DMS79 (cell line): ENCODE measurements around the gene ACTR8.
A peak's percentile ranks its signal among the peaks of the same experiment; 100 is the strongest.
"Not testable (repeated sequence)": the region's sequence is repeated elsewhere in the genome, so short reads cannot be mapped to it uniquely, and the experiment has no call there.

Source experiments
- DNase-seq: peaks from one replicate; lab custom pipeline; 2025; lab: John Stamatoyannopoulos, UW

ACTR8 gene

GRCh38 chr3:53881691-53882593, at the start of gene ACTR8:
ACTR8 (minus strand) TSS chr3:53882152; CDS start chr3:53882101, 51 bp downstream.
- peak; percentile 40 for DNase-seq

DNA sequence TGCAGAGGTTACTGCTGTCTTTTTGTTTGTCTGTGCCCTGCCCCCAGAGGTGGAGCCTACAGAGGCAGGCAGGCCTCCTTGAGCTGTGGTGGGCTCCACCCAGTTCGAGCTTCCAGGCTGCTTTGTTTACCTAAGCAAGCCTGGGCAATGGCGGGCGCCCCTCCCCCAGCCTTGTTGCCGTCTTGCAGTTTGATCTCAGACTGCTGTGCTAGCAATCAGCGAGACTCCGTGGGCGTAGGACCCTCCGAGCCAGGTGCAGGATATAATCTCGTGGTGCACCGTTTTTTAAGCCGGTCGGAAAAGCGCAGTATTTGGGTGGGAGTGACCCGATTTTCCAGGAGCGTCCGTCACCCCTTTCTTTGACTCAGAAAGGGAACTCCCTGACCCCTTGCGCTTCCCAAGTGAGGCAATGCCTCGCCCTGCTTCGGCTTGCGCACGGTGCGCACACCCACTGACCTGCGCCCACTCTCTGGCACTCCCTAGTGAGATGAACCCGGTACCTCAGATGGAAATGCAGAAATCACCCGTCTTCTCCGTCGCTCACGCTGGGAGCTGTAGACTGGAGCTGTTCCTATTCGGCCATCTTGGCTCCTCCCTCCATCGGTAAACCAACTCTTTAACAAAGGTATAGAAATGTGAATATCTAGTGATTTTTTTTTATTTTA, 45.4 kb upstream of the ACTR8 start:
- DNase-seq = not testable (repeated sequence)

GRCh38 chr3:53921296-53921695, 39.3 kb upstream of the ACTR8 start:
- DNase-seq = no peak

- no peak for DNase-seq
Observed at GRCh38 chr3:53919741-53920140, 37.8 kb upstream of the ACTR8 start.

GRCh38 chr3:53913401-53913800, 31.4 kb upstream of the ACTR8 start:
- no peak for DNase-seq

GRCh38 chr3:53902711-53903110, 20.8 kb upstream of the ACTR8 start:
- no peak for DNase-seq

GRCh38 chr3:53902067-53902466, 20.1 kb upstream of the ACTR8 start:
- no peak for DNase-seq

- DNase-seq = no peak
Observed at GRCh38 chr3:53900666-53901331, 18.8 kb upstream of the ACTR8 start.

DNA sequence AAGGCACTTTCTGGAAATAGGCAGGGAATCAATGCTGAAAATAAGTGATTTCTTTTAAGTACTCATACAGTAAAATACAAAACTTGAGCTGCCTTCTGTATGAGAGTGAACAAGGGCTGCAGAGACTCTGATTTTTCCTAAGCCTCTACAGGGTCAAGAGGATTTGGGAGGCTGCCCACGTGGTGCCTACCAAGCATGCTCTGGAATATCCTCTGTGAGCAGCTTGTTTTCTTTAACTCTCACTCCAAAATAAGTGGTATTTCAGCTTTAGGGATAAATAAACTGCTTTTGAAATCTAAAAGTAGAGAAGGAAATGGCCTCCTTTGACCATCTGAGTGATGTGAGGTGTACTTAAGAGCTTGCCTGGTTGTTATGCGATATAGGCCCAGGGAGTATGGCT, 17.8 kb upstream of the ACTR8 start:
- DNase-seq = no peak

GRCh38 chr3:53892286-53892637, 10.3 kb upstream of the ACTR8 start:
- DNase-seq = no peak

GRCh38 chr3:53891497-53892285, 9.7 kb upstream of the ACTR8 start, which contains the start of gene SELENOK:
SELENOK (minus strand) TSS chr3:53891859.
- DNase-seq = peak; percentile 90

DNA sequence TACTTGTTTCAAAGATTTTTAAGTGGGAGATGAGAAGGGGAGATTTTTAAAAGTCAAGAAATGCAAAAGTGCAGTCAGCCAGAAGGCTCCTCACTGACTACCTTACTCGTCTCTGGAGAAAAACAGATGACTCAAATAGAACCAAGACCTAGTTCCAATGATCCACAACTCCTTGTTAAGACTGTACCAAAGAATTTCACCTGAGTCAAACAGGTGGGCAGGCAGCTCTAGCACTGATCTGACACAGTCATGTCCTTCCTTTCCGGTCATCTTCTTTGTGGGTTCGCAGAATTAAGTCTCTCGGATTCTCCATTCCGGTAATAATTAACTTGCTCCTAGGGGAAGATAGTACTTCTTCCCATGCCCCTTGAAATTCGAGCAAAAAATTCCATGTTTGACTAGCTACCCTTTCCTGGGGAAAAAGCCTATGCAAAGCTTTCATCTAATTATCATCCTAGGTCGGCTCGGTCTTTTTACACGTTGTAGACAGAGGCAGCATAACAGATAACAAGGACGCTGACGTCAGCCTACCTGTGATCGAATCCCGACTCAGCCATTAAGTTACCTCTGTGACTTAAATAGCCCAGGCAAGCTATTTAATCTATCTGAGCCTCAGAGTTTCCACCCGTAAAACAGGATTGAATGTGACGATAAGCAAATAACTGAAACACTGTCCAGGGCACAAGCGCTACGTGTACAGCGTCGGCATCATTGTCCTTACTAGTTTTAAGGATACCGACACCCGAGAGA, 8.9 kb upstream of the ACTR8 start:
- no peak for DNase-seq

DNA sequence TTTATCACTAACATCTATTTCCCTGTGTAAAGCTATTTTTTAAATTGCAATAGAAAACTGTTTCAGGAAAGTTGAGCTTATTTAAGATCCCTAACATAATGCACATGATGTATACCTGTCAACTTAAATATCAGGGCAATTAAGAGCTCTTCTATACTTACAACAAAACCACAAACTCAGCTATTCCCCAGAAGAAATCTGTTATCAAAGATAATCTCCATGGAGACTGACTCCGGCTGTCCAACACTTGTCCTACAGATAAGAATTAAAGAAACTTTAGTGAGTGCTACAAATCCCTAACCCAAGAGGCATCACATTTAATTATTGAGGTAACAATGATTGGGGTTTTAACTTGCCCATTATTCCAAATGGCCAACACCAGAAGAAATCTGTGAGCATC, 6.3 kb upstream of the ACTR8 start:
- no peak for DNase-seq

- no peak for DNase-seq
Observed at GRCh38 chr3:53887446-53887845, 5.5 kb upstream of the ACTR8 start.

DNA sequence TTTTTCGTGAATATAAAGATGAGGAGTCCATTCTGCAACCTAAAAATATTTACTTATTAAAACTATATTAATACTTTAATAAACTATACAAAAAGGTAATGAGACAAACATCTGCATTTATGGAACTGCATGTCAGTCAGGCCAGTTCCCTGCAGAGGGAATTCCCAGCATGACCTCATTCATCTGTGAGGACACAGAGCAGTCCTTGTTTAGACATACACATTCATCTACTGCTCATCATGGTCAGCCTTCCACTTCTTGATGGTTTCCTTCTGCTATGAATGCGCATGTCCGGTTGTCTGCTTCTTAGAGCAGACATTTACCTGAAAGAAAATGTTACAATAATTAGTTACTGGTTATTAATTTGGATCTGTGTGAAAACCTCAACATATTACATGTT, 3.3 kb upstream of the ACTR8 start:
- no peak for DNase-seq

DNA sequence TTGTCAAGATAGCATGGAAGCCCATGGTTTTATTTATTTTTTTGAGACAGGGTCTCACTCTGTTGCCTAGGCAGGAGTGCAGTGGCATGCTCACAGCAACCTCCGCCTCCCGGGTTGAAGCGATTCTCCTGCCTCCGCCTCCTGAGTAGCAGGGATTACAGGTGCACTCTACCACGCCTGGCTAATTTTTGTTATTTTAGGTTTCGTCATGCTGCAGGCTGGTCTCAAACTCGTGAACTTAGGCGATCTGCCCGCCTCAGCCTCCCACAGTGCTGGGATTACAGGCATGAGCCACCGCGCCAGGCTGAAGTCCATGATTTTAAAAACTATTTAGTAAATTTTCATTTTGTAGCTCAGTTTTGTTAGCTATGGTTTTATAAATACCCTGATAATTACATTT, 2.7 kb upstream of the ACTR8 start:
- no peak for DNase-seq

GRCh38 chr3:53883008-53883407, 1.1 kb upstream of the ACTR8 start:
- no peak for DNase-seq

DNA sequence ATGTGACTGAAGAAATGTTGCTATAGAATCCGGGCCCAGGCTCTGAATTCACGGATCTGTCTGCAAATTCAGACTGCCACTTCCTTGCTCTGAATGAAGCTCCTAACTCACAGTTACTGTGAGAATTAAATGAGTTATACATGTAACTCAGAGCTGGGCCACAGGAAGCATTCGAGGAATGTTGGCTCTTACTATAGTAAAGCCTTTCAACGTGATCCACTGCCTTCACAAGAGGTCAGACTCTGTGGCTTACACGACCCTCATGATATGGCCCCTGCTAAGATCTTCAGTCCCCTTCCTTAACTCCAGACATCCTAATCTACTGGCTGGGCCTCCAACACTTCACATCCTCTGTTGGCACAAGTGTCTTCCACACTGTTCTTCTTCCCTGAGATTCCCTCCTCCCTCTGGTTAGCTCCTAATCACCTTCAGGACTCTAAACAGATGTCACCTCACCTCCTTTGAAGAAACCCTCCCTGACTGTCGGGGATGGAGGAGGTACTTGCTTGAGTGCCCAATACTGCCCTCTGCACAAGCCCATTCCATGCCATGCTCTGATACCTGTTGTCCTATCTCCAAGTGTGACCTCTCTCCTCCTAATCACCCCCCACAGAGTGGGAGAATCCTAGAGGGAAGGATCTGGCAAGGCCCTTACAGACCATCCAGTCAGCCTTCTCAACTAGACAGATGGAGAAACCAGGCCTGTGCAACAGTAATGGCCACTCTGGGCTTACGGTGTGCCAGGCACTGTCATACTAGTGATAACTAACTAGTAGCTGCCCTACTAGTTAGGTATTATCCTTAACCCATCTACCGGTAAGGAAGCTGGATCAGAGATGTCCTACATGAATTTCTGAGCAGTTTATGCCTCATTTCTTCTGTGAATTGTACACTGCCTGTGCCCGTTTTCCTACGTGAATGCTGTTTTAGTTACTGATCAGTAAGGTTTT, 1.3 kb downstream of the ACTR8 start:
- no peak for DNase-seq

DNA sequence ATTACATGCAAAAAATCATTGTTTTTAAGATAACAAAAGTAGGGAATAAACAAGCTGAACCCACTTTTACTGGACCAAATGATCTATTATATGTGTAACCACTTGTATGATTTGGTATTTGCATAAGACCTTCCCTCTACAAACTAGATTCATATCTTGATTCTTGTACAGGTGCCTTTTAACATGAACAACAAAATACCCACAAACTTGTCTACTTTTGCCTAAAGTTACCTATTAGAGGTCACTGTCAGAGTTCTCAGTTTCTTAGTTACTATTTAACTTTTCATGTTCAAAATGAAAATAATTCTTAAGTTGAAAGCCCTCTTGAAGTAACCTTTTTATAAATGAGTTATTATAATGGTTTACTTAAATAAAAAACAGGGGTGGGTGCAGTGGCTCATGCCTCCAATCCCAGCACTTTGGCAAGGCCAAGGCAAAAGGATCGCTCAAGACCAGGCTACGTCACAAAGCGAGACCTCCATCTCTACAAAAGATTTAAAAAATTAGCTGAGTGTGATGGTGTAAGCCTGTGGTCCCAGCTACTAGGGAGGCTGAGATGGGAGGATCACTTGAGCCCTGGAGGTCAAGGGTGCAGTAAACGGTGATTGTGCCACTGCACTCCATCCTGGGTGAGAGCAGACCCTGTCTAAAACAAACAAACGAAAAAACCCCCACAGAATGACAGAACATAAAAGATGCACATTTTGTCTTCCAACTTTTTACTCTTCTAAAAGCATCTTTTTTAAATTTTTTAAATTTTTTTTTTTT, 16.0 kb downstream of the ACTR8 start:
- no peak for DNase-seq
